Psoas muscle (tissue), 8 donors: ENCODE measurements around the gene AGFG2. TPM values are rescaled to one million over a fixed set of nuclear protein-coding genes. Genes with fewer than 3 reads are reported as not detected.

Experiments
- ATAC-seq, 4 donors: fragments of 200-7000 bp; cut with Tn5 transposase; one replicate each; pipeline ENCODE4 v1.9.1; 2020; ENCODE audit warnings: moderate library complexity in 3 of 4, mild to moderate bottlenecking in 2 of 4
- DNase-seq, 2 donors: peaks; one replicate each; pipeline ENCODE4 v3.0.0-alpha.2; 2020
- H3K27ac ChIP-seq: fragments of 200-600 bp; one replicate; pipeline ENCODE4 v1.8.0; 2022
- H3K27me3 ChIP-seq, 3 donors: fragments of 200-600 bp in 1 of 3; one replicate each; pipeline versions ENCODE4 v1.6.1 to v1.8.0; 2013 to 2022; ENCODE audit warnings: low read length in 2 of 3, mild to moderate bottlenecking in 2 of 3, moderate library complexity in 1 of 3; ENCODE audit not compliant: insufficient read depth in 3 of 3
- H3K36me3 ChIP-seq, 2 donors: fragments of 200-600 bp in 1 of 2; one replicate each; pipeline versions ENCODE4 v1.6.1 to v1.8.0; 2013 to 2022; ENCODE audit warnings: low read depth in 1 of 2, mild to moderate bottlenecking in 1 of 2, moderate library complexity in 1 of 2; ENCODE audit not compliant: insufficient read depth in 1 of 2
- H3K4me1 ChIP-seq: fragments of 200-600 bp; one replicate; pipeline ENCODE4 v1.8.0; 2022
- H3K4me3 ChIP-seq: fragments of 200-600 bp; one replicate; pipeline ENCODE4 v1.8.0; 2022; ENCODE audit warnings: mild to moderate bottlenecking
- H3K9me3 ChIP-seq: fragments of 200-600 bp; one replicate; pipeline ENCODE4 v1.8.0; 2022
- CTCF ChIP-seq: fragments of 200-600 bp; IDR thresholded peaks from one replicate; pipeline ENCODE4 v1.8.0; 2022; ENCODE audit warnings: antibody characterized with exemption
- WGBS, 3 donors: extraction: QIAGEN DNeasy Blood & Tissue Kit; methylation state at CpG; one replicate each; pipeline versions ENCODE4 v1.1.6 to v1.1.7; 2013; 5-methylcytosine and 5-hydroxymethylcytosine counted together
- intact Hi-C, 2 donors: fragments of 100-400 bp; cut with DNase I; formaldehyde crosslinking; loops; one replicate each; pipeline versions ENCODE4 v1.11.0 to v1.14.2; 2022
- polyA plus RNA-seq, 3 donors: library from polyadenylated mRNA; stranded (reverse); fragments of 200-250 nt; gene quantifications; one replicate each; pipeline ENCODE4 v1.2.3, GENCODE V29; 2013
- total RNA-seq, 4 donors: library from RNA; stranded (reverse); fragmentation: NEBNext Ultra II Directional in 2 of 4; extraction: Animal tissue kit (Norgen Biotek cat#: 25700) in 2 of 4; gene quantifications; one replicate each; pipeline versions ENCODE4 v1.2.1 to v1.2.4, GENCODE V29; 2021 to 2023
- donor health status: healthy with polysubstance abuse.
- donor health status: DM: no; HTN: no; CAD: no; lungs with moderate emphysema.
- donor health status: Bipolar disorder and iron deficiency.
- donor health status: healthy.
- donor health status: DM: yes; HTN: yes; CAD: no.
- donor health status: DM: no; HTN: no; CAD: no.
- donor health status: DM: no; HTN: no; CAD: no.
- donor health status: DM: yes; HTN: yes; CAD: no.

AGFG2 gene
- total and polyA plus RNA-seq, 7 donors, result 4.8 to 14.7 (median 8.8) TPM

DNA sequence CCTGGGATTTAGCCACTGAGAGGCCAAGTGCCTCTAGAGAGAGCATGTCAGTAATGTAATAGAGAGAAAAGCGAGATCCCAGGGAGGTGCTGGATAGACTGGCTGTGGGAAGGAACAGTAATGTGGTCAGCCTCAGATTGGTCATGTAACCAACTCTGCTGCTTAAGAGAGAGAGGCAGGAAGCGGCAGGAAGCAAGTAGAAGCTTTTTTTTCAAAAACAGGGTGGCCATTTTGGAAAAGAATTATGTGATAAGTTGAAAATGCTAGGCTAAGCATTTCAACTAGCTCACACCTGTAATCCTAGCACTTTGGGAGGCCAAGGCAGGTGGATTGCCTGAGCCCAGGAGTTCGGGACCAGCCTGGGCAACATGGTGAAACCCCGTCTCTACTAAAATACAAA, 59.4 kb downstream of the AGFG2 start:
- no peaks in the 10 kb centered on the region for H3K9me3 ChIP-seq
- ATAC-seq (no peak), DNase-seq (no peak)
- no peaks in the 10 kb centered on the region for H3K4me1 ChIP-seq
- intact Hi-C loops, result no loop called here
- no peak overlapping the region for H3K27ac ChIP-seq
- no peak overlapping the region for H3K4me3 ChIP-seq
- no peaks in the 10 kb centered on the region for H3K36me3 ChIP-seq
- H3K27me3 ChIP-seq, result peaks cover 0 to 8% (median 4%) of the 10 kb centered on the region in 3 donors
- 84 to 88% (median 86%) methylated on average over 4 of the region's 4 CpGs for WGBS, 3 donors
- no peak for TF ChIP-seq CTCF

GRCh38 chr7:100599911-100600729, 61.1 kb downstream of the AGFG2 start:
- intact Hi-C loops, result no loop called here
- ATAC-seq, result no peak
- Histone ChIP-seq H3K27ac (no peak overlapping the region), H3K9me3 (no peaks in the 10 kb centered on the region), H3K36me3 (no peaks in the 10 kb centered on the region), H3K4me1 (peaks cover 3% of the 10 kb centered on the region), H3K4me3 (no peak overlapping the region), H3K27me3 (peaks cover 0 to 8% (median 4%) of the 10 kb centered on the region in 3 donors)
- WGBS, 3 donors, result 64 to 78% (median 68%) methylated on average over 16 to 18 of the region's 18 CpGs
- peak in 1 of 2 donors; percentile 75 for DNase-seq
- TF ChIP-seq CTCF, result no peak

DNA sequence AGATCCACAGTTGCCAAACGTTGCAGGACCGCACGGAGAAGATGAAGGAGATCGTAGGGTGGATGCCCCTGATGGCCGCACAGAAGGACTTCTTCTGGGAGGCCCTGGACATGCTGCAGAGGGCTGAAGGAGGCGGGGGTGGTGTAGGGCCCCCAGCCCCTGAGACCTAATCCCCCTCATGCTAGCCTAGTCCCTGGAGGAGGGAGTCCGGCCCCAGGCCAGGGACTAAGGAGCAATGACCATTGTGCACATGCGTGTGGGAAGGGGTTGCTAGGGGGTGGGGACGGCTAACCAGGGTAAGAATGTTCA, 61.7 kb downstream of the AGFG2 start:
- TF ChIP-seq CTCF, result no peak
- 72 to 87% (median 76%) methylated on average over 9 of the region's 9 CpGs for WGBS, 3 donors
- no peak overlapping the region for H3K27ac ChIP-seq
- intact Hi-C loops, result no loop called here
- peaks cover 5% of the 10 kb centered on the region for H3K4me1 ChIP-seq
- H3K9me3 ChIP-seq, result no peaks in the 10 kb centered on the region
- H3K27me3 ChIP-seq, result peaks cover 0 to 8% (median 4%) of the 10 kb centered on the region in 3 donors
- H3K36me3 ChIP-seq, result no peaks in the 10 kb centered on the region
- no peak overlapping the region for H3K4me3 ChIP-seq
- DNase-seq, result no peak
- no peak for ATAC-seq

DNA sequence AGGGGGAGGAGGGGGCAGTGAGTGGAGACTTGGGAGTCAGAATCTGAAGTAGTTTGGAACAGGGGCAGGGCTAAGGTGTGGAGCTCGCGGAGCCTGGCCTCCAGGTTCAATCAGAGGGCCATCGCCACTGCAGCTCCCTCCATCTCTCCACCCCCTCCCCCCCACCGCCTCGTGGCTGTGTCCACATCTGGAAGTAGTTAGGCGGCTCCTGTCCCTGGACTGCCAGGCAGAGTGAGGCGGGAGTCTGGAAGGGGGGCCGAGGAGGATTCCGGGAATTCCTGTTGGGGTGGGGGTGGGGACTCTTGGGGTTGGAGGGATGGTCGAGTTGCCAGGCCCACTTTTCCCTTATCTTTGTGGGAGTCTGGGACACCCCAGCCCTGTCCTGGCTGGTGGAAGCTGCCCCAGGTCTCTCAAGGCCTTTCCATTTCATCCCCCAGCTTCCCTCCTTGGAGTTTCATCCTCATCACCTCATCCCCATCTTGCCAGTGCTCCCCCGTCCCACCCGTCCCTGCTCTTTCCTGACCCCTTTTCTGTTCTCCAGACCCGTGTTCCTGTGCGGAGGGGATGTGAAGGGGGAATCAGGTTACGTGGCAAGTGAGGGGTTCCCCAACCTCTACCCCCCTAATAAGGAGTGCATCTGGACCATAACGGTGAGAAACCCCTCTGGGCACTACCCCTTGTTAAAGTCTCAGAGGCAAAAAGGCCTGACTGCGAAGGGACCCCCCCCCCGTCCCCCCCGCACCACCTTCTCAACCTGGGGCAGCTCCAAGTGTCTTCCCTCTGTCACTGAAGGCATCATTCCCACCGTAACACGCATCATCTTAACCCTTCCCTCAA, 64.1 kb downstream of the AGFG2 start:
- peak in 3 of 4 donors; percentile 26 to 31 (median 29) for ATAC-seq
- no peak overlapping the region for H3K27ac ChIP-seq
- H3K4me3 ChIP-seq, result peak overlapping the region; percentile 80
- intact Hi-C loops, result no loop called here
- peaks cover 0 to 8% (median 3%) of the 10 kb centered on the region in 3 donors for H3K27me3 ChIP-seq
- no peaks in the 10 kb centered on the region for H3K36me3 ChIP-seq
- peak; percentile 79 to 87 for DNase-seq
- WGBS, 3 donors, result 46 to 50% (median 46%) methylated on average over 20 to 21 of the region's 21 CpGs
- peaks cover 5% of the 10 kb centered on the region for H3K4me1 ChIP-seq
- H3K9me3 ChIP-seq, result no peaks in the 10 kb centered on the region
- no peak for TF ChIP-seq CTCF
